Stimulated activated CD8-positive, alpha-beta memory T cell treated with anti-CD3 and anti-CD28 coated beads, Interleukin-2, amount 100 ng/mL, for 48 hours (primary cell): Measurements from ENCODE around the gene KCNQ5.
"Not testable (repeated sequence)": the region's sequence is repeated elsewhere in the genome, so short reads cannot be mapped to it uniquely, and the experiment has no call there.

Source experiments
- DNase-seq, 2 donors: peaks; one replicate each; pipeline ENCODE4 v3.0.0-alpha.2; 2020; ENCODE audit warnings: low read depth in 2 of 2

Gene KCNQ5

DNA sequence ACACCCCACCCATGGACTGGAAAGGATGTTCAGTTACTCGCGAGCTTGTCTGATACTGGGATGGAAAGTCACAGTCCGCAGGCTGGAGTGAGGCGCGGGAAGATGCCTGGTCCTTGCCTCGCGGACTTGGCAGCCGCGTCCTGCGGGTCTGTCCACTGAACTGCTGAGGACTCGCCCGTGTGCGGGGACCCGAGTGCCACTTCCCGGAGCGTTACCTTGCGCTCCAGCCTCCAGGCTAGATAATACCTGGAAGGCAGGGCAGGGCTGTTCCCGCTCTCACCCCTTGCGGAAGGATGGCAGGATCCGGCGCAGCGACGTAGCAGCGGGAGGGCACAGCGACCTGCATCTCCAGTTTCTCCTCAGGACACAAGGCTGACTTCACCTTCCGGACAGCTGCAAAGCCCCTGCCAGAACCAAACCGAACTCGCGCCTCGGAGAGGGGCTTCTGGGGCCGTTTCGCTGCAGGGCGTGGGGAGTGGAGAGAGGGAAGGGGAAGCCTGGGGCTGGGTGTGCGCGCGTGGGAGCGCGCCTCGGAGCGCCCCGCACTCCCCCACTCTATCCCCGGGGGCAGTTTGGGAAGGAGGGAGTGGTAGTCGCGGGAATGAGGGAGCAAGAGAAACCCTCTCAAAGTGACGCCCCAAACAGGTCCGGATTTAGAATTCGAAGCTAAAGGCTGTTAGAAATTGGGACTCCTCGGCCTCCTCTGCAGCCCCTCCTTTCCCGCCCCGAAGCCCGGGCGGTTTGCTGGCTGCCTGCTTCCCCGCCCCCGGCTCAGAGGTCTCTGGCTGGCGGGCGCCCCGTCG, at the start of gene KCNQ5:
TSS of gene KCNQ5 (plus strand) at position 774 of the 803 bp plus-strand sequence.
- peak; percentile 16 to 55 for DNase-seq

DNA sequence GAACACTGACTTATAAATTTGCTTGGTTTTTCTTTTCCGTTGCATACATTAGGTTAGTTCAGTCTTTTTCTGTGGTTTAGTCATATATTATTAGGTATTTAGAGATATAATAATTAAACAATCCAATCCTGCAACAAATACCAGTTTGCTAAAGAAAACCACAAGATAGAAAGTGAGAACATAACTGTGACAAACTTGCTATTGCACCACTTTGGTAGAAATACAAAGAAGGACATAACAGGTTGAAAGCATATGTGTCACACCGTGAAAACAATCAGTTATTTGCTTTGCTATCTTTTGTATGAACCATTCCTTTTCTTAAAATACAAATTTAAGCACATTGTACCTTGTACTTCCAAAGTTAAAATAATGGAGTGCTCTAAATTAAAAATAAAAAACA, 42.0 kb upstream of the KCNQ5 start:
- no peak for DNase-seq

DNA sequence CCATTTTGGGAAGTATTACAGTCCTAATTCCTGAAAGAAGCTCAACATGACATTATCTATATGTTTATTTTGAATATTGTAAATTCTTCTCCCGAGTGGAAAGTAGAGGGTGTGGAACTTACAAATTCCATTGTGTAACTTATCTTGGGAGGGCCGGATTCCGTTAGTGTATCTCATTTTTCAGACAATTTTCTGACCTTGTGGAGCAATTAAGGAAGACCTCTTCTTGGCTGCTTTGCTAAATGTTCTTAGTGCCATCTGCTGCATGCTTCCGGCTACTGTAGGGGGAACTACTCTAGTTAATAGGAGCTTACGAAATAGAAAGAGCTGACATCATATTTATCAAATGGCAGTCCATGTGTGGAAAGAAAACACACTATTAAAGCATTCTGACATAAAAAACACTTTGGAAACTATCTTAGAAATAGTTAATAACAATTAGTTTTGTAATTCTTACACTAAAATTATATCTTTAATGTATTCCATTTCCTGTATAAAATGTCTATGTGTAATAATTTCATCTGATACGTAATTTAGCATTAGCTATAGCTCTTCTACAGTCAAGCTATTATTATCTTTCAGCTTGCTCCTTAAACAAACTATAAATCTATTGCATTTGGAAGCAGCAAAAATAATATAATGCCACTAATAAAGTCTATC, 41.5 kb upstream of the KCNQ5 start:
- DNase-seq, result no peak

DNA sequence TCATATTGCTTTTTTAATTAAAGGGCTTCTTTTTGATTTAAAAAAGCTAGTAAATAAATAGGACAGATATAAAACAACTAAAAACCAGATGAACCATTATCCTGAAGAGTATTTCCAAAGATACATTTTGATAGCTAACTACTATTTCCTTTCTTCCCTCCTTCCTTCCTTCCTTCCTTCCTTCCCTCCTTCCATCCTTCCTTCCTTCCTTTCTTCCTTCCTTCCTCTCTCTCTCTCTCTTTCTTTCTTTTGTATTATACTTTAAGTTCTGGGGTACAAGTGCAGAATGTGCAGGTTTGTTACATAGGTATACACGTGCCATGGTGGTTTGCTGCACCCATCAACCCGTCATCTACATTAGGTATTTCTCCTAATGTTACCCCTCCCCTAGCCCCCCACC, 40.9 kb upstream of the KCNQ5 start:
- DNase-seq, result not testable (repeated sequence)

DNA sequence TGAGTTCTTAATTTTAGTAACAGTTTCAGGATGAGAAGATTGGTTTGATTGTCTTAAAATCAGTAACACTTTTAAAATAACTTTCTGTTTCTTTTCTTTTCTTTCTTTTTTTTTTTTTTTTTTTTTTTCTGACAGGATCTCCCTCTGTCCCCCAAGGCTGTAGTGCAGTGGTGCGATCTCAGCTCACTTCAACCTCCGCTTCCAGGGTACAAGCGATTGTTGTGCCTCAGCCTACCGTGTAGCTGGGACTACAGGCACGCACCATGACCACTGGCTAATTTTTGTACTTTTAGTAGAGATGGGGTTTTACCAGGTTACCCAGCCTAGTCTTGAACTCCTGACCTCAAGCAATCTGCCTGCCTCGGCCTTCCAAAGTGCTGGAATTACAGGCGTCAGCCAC, 33.7 kb upstream of the KCNQ5 start:
- DNase-seq, result no peak

DNA sequence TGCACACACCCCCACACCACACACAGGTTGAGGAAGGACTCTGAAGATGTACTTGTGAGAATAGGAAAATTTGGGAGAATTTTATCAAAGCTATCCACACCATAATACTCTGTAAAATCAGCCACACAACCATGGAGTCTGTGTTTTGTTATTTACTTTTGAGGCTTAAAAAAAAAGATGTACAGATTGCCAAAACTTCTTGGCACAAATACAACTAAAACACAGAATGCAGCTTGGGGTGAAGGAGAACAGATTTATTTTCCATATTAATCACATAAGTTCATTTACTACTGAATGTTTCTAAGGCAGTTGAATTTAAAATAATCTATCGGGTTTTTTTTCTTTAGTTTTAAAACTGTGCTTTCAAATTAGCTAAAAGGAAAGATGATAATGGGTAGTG, 32.8 kb upstream of the KCNQ5 start:
- DNase-seq, result no peak

DNA sequence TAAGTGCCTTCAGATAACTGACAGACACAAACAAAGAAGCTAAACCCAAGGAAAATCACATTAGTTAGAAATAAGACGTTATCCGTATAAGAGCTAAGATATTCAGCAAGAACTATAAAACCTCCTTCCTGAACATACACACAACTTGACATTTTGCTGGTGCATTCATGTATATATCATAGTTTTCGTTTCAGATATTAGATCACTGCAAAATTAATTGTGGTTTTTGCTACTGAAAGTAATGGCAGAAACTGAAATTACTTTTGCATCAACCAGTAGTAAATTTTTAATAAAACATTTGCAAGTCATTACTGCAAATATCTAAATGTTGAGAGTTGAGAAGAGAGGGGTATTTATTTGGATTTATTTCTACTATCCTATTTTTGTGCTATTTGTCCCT, 26.1 kb upstream of the KCNQ5 start:
- DNase-seq, result no peak

DNA sequence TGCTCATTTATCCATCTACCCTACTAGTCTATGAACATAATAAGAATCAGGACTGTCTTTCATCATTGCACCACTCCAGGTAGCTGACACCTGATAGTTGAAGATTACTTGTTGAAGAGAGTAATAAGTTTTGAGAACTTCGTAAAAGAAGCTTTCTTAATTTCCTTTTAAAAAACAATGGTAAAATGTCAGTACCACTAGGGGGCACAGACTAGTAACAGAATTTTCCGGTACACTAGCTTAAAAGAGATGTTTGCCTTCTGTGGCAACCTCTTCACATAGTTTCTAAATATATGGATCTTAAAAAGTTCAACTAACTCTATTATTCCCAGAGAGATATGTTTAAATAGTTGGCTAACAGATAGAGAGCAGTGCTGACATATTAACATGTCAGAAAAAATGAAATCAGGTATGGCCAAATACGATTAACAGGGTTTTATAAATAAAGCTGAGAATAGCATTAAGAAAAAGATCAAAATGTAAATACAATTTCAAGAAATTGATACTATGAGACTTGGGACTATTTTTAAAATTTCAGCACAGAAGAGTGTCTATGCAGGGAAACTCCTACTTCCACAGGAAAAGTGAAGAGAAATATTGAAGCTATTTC, 5.4 kb upstream of the KCNQ5 start:
- no peak for DNase-seq

DNA sequence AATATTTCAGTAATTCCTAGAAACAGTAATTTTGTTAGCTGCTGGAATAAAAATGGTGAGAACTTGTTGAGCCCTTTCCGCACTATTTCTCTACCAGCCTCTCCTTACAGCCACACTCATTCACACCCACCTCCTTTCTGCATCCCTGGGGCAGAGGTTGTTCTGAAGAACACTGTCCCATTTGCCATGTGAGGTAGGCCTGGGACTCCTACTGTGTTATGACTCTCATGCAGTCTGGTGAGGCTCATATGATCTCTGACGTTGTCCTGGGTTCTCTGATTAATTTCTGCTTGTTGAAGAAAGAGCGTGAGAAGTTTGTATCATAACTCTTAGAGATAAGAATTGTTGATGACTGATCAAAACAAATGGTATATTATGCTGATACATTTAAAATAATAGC, 4.1 kb upstream of the KCNQ5 start:
- no peak for DNase-seq

DNA sequence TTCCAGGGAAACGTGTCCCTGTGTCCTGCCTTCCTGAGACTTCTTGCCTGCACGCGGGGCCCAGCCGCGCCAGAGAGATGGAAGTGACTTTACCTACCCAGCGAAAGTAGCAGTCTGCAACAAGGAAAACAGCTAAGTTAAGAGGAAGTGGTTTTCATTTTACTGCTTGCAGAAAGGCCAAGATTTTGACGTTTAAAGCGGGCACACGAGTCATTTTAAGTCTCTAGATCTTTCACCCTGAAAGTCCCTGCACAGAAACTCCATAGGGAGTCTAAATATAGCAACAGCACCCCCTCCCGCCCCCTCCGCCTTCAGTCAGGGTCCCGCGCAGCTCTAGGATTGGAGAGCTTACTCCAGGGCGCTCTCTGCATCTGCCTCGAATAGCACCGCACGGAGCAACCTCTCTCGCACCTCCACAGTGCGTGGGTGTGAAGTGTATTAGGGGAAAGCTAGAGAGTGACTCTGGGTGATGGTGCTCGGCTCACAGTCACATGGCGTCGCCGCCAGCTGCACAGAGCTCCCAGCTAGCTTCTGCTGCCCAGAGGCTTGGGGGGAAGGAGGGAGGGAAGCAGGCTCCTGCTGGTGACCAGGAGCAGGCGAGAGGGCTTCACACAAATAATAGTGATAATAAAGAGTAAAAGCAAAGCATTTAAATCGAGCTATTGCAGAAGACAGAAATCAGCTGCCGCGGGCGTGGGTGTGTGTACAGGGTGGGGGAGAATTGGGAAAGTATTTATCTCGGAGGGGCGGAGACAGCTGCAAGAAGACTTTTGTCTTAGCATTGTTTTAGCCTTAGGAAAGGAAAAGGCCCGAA, 1.8 kb upstream of the KCNQ5 start:
- peak; percentile 75 to 76 for DNase-seq

DNA sequence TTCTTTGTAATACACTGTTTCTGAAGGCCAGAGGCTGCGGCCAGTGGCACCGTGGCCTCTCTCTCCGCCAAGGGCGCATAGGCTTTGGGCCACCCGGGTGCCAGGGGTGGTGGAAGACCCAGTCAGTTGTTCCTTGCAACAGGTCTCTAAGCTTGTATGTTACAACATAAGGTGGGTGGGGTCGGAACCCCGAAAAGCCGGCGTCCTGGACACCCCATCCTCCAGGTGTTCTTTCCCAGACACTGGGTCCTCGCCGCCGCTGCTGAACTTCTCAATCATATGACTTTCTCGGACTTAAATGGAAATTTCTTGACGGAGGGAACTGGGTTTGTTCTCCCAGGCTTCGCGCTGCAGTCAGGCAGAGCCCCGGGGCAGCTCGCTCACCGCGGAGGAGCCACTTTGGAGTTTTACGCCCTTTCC, 983 bp upstream of the KCNQ5 start:
- DNase-seq, result peak; percentile 1 to 2

DNA sequence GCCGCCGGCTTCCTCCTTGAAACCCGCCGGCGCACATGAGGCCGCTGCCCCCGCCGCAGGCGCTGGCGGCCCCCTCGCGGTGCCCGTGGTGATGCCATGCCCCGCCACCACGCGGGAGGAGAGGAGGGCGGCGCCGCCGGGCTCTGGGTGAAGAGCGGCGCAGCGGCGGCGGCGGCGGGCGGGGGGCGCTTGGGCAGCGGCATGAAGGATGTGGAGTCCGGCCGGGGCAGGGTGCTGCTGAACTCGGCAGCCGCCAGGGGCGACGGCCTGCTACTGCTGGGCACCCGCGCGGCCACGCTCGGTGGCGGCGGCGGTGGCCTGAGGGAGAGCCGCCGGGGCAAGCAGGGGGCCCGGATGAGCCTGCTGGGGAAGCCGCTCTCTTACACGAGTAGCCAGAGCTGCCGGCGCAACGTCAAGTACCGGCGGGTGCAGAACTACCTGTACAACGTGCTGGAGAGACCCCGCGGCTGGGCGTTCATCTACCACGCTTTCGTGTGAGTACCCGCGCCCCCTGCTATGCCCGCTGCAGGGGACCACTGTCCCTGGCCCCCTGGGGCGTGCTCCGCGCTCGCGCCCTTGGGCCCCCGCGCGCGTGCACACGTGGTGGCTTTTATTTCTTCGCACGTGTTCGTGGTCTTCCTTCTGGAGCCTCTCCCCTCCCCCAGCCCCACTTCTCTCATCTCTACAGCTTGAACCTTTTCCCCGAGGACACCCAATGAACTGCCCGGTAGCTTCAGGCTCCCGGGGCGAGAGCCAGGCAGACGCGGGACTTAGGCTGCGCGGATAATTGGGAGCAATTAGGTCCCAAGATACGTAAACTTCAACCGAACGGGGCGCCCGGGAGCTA, 453 bp downstream of the KCNQ5 start:
- peak; percentile 32 to 51 for DNase-seq

DNA sequence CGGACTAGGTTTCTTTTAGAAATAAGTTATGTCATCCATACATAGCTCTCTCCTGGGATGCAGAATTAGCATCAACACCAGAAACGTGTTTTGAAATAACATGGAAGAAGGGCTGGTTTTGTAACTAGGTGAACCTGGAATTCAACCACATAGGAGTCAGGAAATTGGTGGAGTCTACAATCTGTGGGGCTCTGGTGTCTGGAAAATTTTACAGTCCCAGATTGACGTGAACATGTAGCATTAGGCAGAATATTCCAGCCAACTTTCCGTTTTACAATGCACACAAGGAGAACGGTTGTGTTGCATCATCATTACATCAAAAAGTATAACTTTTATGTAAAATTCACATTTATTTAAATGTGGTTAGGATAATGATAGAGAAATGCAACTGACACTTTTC, 1.9 kb downstream of the KCNQ5 start:
- DNase-seq, result no peak

DNA sequence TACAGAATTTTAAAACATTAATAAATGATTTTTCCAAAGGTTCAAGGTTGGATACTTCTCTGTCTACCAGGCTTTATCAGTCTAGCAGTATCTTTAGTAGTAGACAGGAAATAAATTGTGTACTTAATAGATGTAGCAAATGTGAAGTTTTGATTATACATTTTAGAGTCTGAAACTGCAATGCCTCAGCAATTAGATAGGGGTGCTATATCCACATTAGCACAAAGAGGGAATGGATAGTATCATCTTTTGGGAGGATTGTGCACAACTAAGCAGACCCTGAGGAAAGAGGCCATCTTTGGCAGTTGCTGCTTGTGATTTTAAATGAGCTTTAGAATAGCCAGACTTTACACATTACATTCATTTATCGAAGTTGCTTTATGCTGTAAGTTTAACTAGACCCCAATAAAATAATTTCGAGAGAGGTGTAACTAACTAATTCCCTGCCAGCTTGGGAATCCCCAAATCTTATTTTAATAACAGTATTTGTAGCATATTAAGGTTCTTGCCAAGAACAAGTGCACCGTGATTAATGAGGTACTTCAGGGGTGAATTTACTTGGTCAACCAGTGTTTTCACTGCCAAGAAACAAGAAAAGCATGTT, 2.8 kb downstream of the KCNQ5 start:
- no peak for DNase-seq

DNA sequence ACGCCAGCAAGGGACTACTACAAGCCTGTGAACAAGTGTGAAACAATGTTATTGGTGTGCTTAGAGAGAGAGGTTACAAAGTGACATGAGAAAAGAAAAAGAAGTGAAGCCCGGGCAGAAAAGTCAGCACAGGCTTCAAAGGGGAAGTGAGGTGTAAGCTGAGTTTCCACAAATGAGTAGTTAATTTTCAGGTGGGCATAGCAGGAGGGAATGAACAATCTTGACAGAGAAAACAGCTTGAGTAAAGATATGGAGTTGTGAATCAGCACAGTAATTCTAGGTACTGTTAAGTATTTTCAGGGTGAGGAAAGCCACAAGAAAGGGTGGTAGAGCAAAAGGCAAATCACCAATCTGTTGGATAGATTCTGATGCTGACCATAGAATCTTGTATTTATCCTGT, 4.3 kb downstream of the KCNQ5 start:
- no peak for DNase-seq

DNA sequence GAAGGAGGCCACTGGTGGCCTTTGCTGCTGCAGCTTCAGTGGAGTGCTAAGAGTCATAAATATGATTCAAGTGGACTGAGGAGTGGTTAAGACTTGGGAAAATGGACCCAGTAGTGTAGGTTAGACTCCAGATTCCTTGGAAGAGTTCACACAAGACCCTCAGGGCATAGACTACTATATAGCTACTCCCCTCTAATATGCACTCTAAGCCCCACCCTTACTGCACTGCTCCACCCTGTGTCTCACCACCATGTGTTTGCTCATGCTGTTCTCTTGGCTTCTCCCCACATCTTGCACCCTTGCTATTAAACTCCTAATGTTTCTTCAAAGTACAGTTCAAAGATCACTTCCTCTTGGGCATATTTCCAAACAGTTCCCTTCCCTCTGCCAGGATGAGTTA, 5.7 kb downstream of the KCNQ5 start:
- no peak for DNase-seq

DNA sequence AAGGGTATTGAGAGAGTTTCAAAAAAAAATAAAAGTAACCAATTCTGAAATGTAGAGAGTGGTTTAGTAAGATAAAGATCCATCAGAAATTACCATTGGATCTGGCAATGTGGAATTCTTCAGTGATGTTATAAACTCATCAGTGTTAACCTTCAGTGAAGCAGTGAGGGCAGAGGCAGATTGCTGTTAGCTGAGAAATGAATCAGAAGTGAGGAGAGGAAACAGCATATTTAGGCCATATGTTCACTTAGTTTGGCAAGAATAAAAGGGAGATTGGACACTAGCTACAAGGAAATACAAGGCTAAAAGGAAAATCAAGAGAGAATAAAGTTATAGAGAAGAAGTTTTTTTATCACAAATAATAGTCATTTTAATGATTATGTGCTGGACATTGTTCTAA, 9.6 kb downstream of the KCNQ5 start:
- DNase-seq, result no peak

DNA sequence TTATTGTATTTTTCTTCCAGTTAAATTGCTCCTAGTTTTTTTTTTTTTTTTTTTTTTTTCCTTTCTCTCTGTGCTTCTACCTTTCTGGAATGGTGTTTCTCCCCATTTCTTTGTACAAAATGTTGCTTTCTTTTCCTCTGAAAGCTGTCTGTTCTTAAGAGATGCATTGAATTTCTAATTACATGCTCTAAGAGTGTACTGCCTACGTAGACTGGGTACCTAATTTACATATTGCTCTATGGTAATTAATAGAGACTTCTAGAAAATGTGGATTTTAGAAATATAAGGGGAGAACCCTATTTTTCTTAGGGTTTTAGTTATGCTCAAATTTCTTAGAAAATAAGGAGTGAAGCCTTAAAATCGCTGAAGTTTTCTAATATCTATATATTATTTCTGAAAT, 13.8 kb downstream of the KCNQ5 start:
- DNase-seq, result no peak

DNA sequence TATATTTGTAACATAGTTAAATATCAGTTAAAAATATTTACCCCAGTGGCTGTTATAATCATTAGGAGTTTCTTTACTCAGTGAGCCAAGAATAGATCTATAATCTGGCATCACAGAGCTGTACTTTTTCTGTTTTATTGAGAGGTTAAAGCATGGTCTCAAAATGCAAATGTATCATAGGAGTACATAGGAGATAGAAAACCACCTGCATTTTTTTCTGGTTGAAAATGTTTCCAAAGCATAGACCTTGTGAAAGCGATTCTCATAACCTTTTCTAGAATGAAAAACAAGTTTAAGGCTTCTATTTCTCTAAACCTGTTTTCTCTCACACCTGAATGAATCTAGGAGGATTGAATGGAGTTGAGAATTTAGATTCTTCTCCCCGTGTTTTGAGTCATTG, 14.4 kb downstream of the KCNQ5 start:
- no peak for DNase-seq

DNA sequence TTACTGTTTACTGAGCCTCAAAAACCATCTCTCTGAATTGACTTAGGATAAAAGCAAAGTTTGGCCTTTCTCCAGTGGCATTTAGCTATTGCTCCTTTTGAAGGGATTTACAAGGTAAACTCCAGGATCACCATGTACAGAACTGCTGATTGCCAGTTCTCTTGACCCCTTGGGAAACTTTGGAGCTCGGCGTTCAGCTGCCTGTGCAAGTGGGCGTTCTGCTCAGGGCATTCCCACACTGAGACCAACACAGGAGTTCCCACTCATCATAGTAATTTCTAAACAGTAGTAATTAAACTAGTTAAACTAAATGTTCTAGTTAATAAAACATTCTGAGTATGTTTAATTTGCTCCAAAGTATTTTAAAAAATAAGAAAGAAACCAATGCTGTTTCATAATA, 14.9 kb downstream of the KCNQ5 start:
- DNase-seq, result no peak
